H1 (cell line): ENCODE data around the gene CEP104. TPM values are rescaled to one million over a fixed set of nuclear protein-coding genes. Genes with fewer than 3 reads are reported as not detected.

ENCODE experiments used
- BRCA1 ChIP-seq: IDR thresholded peaks from 2 replicates; pipeline ENCODE4 v1.6.1; 2012; ENCODE audit warnings: low read depth, low read length, improper control_type of control experiment
- CHD7 ChIP-seq: fragments of 300-600 bp; sonication (generic); IDR thresholded peaks from 2 replicates; pipeline ENCODE4 v1.7.1; 2012; ENCODE audit warnings: low read length, moderate library complexity, mild to moderate bottlenecking, inconsistent platforms; ENCODE audit not compliant: insufficient replicate concordance
- FOSL1 ChIP-seq: IDR thresholded peaks from 2 replicates; pipeline ENCODE4 v1.6.1; 2011; ENCODE audit warnings: mild to moderate bottlenecking, low read depth, low read length, moderate library complexity; ENCODE audit not compliant: insufficient read depth
- RXRA ChIP-seq: IDR thresholded peaks from 2 replicates; pipeline ENCODE4 v1.6.1; 2011; ENCODE audit warnings: low read depth, mild to moderate bottlenecking, low read length, moderate library complexity; ENCODE audit not compliant: insufficient read depth
- SIN3A ChIP-seq, 2 experiments: IDR thresholded peaks in 1 of 2; conservative IDR thresholded peaks in 1 of 2; 2 replicates each; pipeline ENCODE4 v1.6.1; 2011 to 2012; ENCODE audit warnings: low read length in 2 of 2, improper control_type of control experiment in 1 of 2, low read depth in 1 of 2, mild to moderate bottlenecking in 1 of 2
- SP2 ChIP-seq: IDR thresholded peaks from 2 replicates; pipeline ENCODE4 v1.6.1; 2012; ENCODE audit warnings: mild to moderate bottlenecking, low read length, inconsistent platforms
- SRF ChIP-seq: IDR thresholded peaks from 2 replicates; pipeline ENCODE4 v1.6.1; 2011; ENCODE audit warnings: mild to moderate bottlenecking, low read depth, low read length, moderate library complexity
- TEAD4 ChIP-seq: IDR thresholded peaks from 2 replicates; pipeline ENCODE4 v1.6.1; 2012; ENCODE audit warnings: low read depth, low read length, inconsistent platforms, mixed read lengths
- USF2 ChIP-seq: IDR thresholded peaks from 2 replicates; pipeline ENCODE4 v1.6.1; 2011; ENCODE audit warnings: low read length, improper control_type of control experiment
- polyA plus RNA-seq, 7 experiments: library from polyadenylated mRNA; depleted of rRNA in 3 of 7; stranded (reverse) in 5 of 7; unstranded in 2 of 7; fragments of >200 nt in 5 of 7; fragments of 200-250 nt in 2 of 7; gene quantifications; 1 replicate in 5 of 7; 2 replicates in 1 of 7; 4 replicates in 1 of 7; pipeline versions ENCODE4 v1.2.1 to v1.2.3, GENCODE V29; 2011 to 2013; ENCODE audit warnings: missing spikeins in 2 of 7, mixed read lengths in 2 of 7
- total RNA-seq: library from RNA; stranded (reverse); fragmentation: NEBNext Ultra II Directional; extraction: Animal tissue kit (Norgen Biotek cat#: 25700); gene quantifications from 2 replicates; pipeline ENCODE4 v1.2.1, GENCODE V29; 2021

CEP104 gene
- total and polyA plus RNA-seq, 2 of the 8 experiments (the other 6 are each of a cell fraction or from before 2014, with no cell fraction given) = 8.0 to 43.9 TPM

- TF ChIP-seq CHD7 = no peak
- no peak for TF ChIP-seq RXRA
- no peak for TF ChIP-seq BRCA1
- TF ChIP-seq SP2 = no peak
- no peak for TF ChIP-seq FOSL1
- TF ChIP-seq SIN3A (conservative IDR thresholded peaks at IDR 0.05 in 1 of 2, IDR thresholded peaks at IDR 0.05 in 1 of 2; ENCODE audit: low read depth in 1 of 2, low read length in 2 of 2) = 0 out of 4 replicates have a peak, but pooled peaks of 1 of the 2 experiments have one; percentile 56
- TF ChIP-seq TEAD4 = no peak
- TF ChIP-seq SRF = no peak
- TF ChIP-seq USF2 = no peak
Observed at GRCh38 chr1:3898994-3899753, 42.2 kb upstream of the CEP104 start (continued).
